ENCODE data around the gene PSTK. TPM values are rescaled to one million over a fixed set of nuclear protein-coding genes. Genes with fewer than 3 reads are reported as not detected.
A peak's percentile ranks its signal among the peaks of the same experiment; 100 is the strongest.

PSTK gene
- total RNA-seq, 1 donor from 2014 or later: 5.1 TPM

DNA sequence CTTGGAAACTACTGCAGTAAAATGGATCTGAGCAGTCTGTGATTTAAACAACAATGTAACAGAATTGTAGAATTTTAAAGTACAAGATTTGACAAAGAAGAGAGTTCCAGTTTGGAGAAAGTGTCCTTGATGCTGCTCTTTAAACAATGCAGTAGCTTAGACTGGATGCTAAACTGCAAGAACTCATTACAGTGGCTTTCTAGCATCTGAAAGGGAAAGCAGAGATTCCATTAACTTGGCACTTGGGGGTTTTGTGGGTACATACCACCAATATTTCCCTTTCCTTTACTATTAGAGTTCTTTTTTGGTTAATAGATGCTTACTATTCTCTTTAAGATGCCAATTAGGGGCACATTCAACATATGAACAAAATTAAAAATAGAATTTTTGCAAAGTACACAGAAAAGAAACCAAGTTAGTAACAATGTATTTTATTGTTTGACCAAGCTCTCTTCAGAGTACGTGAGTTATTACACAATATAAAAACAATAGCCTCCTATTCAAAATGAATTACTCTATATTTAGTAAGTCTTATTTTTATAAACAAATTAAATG is 11.9 kb downstream of the PSTK start:
- DNase-seq (ENCODE audit: low spot score): no peak

GRCh38 chr10:122993797-122994336 is 13.7 kb downstream of the PSTK start:
- no peak for DNase-seq (ENCODE audit: low spot score)

DNA sequence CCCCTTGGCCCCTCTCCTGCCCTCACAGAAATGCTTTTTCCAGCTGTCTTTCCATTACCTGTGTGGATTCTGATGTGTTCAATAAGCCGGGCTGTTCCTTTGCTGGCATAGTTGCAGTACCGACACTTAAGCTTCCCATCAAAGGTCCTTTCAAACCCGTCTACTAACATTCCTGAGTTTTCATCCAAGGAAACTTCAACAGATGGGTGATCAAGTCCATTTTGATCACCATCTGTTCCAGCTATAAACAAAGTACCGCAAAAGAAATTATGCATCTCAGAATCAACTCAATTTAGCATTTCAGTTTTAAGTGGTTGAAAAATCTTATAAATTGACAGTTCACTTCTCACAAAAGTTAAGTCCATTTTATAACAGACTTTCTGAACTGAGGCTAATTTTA is 15.7 kb downstream of the PSTK start:
- DNase-seq (ENCODE audit: low spot score): no peak

- no peak for DNase-seq (ENCODE audit: low spot score)
These were observed 17.7 kb downstream of the PSTK start for GRCh38 chr10:122997864-122998263.

DNA sequence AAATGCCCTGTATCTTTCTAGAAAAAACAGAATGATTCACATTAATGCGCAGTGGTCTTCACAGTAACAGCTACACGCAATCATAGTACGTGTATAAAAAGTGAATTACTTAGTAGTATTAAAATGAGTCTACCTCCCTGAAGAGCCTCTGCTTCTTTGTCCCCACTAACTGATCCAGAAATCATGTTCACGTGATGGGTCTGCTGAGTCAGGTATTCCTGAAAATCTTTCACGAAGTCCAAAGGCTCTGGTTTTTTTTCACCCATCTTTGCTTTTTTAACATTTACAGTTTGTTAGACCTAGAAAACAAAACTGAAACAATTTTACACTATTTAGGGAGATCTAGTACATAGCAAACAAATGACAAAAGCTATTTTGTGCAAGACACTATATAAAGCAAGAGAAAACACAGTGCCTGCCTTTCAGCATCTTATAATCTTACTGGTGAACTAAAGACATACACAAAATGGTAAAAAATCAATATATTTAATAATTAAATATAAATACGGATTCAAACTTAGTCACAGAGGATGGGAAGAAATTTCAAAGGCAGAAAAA is 18.2 kb downstream of the PSTK start:
- no peak for DNase-seq (ENCODE audit: low spot score)

DNA sequence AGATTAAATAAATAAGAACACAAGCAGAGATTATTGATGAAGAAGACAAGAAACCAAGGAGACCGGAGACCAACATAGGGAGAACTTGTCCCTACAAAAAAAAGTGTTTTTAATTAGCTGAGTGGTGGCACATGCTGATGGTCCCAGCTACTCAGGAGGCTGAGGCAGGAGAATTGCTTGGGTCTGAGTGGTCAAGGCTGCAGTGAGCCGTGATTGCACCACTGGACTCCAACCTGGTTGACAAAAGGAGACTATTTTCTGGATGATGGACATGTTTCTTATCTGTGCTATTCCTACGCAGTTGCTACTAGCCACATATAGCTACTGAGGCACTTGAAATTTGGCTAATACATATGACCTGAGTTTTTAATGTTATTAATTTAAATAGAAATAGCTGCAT is 18.7 kb downstream of the PSTK start:
- DNase-seq (ENCODE audit: low spot score): no peak

DNA sequence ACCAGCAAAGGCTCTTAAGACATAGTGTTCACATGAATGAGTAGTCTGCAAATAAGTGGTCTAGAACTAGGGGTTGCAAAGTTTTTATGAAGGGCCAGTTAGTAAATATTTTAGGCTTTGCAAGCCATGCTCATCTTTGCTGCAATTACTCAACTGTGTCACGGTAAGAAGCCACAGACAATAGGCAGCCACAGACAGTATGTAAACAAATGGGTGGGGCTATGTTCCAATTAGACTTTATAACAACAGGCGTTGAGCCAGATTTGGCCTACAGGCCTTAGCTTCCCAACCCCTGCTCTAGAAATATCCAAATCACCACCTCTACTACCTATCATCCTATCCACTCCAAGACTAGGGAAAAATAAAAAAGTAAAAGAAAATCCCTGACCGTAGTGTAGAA is 19.1 kb downstream of the PSTK start:
- no peak for DNase-seq (ENCODE audit: low spot score)

DNA sequence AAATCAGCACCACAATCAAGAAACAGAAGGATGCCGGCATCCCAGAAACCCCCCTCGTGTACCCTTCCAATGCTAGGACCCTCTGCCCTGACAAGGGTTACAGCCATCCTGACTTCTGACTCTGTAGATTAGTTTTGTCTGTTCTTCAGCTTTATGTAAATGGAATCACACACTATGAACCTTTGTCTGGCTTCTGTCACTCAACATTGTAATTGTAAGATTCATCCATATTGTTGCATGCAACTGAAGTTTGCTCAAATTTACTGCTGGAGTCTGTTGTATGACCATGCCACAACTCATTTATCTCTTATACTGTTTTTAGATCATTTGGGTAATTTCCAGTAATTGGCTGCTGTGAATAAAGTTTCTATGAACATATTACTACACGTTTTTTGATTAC is 20.0 kb downstream of the PSTK start:
- DNase-seq (ENCODE audit: low spot score): no peak

DNA sequence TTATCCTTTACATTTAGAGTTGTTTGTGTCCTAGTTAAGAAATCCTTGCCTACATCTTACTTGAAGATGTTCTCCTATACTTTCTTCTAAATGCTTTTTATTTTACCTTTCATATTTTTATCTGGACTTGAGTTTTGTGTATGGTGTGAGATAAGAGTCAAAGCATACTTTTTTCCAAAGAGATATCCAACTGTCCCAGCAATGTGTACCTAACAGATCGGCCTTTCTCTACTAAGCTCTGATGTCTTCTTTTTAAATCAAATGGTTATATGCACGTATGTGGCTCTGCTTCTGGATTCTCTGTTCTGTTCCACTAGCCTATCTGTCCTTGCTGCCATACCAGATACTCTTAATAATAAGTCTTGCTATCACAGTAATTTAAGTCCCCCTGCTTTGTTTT is 21.2 kb downstream of the PSTK start:
- DNase-seq (ENCODE audit: low spot score): no peak

GRCh38 chr10:123004298-123004697 is 24.1 kb downstream of the PSTK start:
- DNase-seq (ENCODE audit: low spot score): no peak

- DNase-seq (ENCODE audit: low spot score): peak; percentile 64
These were observed 27.6 kb downstream of the PSTK start for GRCh38 chr10:123007558-123008354.

- DNase-seq (ENCODE audit: low spot score): peak; percentile 98
These were observed 28.3 kb downstream of the PSTK start, which contains the start of the genes ACADSB and IKZF5 for GRCh38 chr10:123008355-123009104. Gene ACADSB, plus strand, starts transcription at chr10:123009006. Its CDS starts 24 bp downstream, at chr10:123009030. Gene IKZF5, minus strand, starts transcription at chr10:123008795. Its CDS starts 10,170 bp downstream, at chr10:122998625.

GRCh38 chr10:123009105-123009820 is 29.1 kb downstream of the PSTK start:
- no peak for DNase-seq (ENCODE audit: low spot score)

DNA sequence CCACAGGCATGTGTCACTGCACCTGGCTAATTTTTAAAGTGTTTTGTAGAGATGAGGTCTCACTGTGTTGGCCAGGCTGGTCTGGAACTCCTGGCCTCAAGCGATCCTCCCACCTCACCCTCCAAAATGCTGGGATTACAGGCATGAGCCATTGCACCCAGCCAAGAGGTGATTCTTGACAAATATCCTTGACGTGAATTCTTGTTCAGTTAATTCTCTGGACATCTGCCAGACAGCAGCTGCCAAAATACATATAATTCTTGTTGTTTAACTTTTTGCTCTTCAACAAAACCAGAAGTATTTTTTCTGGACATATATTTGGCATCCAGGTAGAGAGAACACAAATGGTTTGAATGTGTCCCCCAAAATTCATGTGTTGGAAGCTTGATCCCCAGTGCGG is 31.8 kb downstream of the PSTK start:
- no peak for DNase-seq (ENCODE audit: low spot score)

- no peak for DNase-seq (ENCODE audit: low spot score)
These were observed 33.5 kb downstream of the PSTK start for GRCh38 chr10:123013456-123014419.

GRCh38 chr10:123014772-123015171 is 34.6 kb downstream of the PSTK start:
- no peak for DNase-seq (ENCODE audit: low spot score)

- no peak for DNase-seq (ENCODE audit: low spot score)
These were observed 36.0 kb downstream of the PSTK start for GRCh38 chr10:123016228-123016627.

DNA sequence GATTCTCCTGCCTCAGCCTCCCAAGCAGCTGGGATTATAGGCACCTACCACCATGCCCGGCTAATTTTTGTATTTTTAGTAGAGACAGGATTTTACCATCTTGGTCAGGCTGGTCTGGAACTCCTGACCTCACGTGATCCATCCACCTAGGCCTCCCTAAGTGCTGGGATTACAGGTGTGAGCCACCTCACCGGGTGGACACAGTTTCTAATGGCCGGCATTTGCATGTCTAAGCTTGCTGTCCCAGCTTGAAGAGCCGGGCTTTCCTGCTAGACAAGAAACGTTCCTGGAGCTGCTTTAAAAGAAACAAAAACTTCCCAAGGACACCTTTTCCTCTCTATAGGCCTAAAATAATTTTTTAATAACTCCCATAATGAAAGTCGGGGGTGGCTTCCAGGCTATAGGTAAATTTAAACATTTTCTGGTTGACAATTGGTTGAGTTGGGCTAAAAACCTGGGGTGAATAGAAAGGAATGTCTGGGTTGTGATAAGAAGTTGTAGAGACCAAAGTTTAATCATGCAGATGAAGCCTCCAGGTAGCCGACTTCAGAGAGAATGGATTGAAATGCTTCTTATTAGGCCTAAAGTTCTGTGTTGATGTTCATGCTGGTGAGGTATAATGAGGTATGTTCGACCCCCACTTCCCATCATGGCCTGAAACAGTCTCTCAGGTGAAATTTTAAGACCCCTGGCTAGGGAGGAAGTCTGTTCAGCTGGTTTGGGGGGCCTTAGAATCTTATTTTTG is 37.4 kb downstream of the PSTK start:
- DNase-seq (ENCODE audit: low spot score): peak; percentile 80

GRCh38 chr10:123018531-123018930 is 38.3 kb downstream of the PSTK start:
- DNase-seq (ENCODE audit: low spot score): no peak

All from ureter (tissue), 1 donor.